HCT116 (cell line): Measurements from ENCODE around the gene GATAD1. TPM values are rescaled to one million over a fixed set of nuclear protein-coding genes. Genes with fewer than 3 reads are reported as not detected.

Experiments
- ATAC-seq: fragments of 200-7000 bp; cut with Tn5 transposase; 2 replicates; pipeline ENCODE4 v1.9.1; 2020; ENCODE audit warnings: mild to moderate bottlenecking, moderate library complexity
- BruUV-seq: library from RNA; stranded (reverse); fragments of 400-500 nt; replicated peaks from 2 replicates; lab custom pipeline; 2021; lab: Mats Ljungman, UMichigan
- CTCF ChIA-PET: fragments of 300-600 bp; sonication (Branson Sonifier 250); formaldehyde crosslinking; loops from one replicate; lab custom pipeline; 2021; ENCODE audit warnings: antibody characterized with exemption; lab: Charles Lee
- POLR2A ChIA-PET: fragments of 300-600, 350-600 bp; sonication (Branson Sonifier 250); formaldehyde crosslinking; loops from one replicate; lab custom pipeline; 2021; ENCODE audit warnings: antibody characterized with exemption; lab: Charles Lee
- RAD21 ChIA-PET, 2 experiments: fragments of 300-600 bp; sonication (Branson Sonifier 250); formaldehyde crosslinking; loops; one replicate each; lab custom pipeline; 2023; ENCODE audit warnings: low total read pairs in 2 of 2; ENCODE audit not compliant: uncharacterized antibody in 2 of 2, unreplicated experiment in 2 of 2, low non-redundant PET in 1 of 2; lab: Charles Lee
- DNase-seq: peaks from one replicate; pipeline ENCODE4 v3.0.0-alpha.2; 2010; ENCODE audit warnings: low read depth, low spot score
- H2AFZ ChIP-seq: fragments of 200-600 bp; shearing (Covaris generic), sonication (generic); 2 replicates; pipeline ENCODE4 v1.6.1; 2017; ENCODE audit warnings: low read depth, mixed run types, mixed read lengths, antibody characterized with exemption, low read length; ENCODE audit not compliant: poor library complexity, severe bottlenecking
- H3K27ac ChIP-seq: 2 replicates; pipeline ENCODE4 v1.5.1; 2012; ENCODE audit warnings: low read depth, low read length
- H3K27me3 ChIP-seq: fragments of 200-600 bp; sonication (generic); 2 replicates; pipeline ENCODE4 v1.6.1; 2016; ENCODE audit warnings: mixed run types, low read length, mixed read lengths; ENCODE audit not compliant: insufficient read depth
- H3K36me3 ChIP-seq, 2 experiments: fragments of 200-500 bp in 1 of 2; fragments of 200-600 bp in 1 of 2; sonication (Bioruptor generic) in 1 of 2; sonication (generic) in 1 of 2; 2 replicates each; pipeline versions ENCODE4 v1.5.1 to v1.6.1; 2014 to 2016; ENCODE audit warnings: low read length in 2 of 2, inconsistent platforms in 1 of 2, mixed read lengths in 1 of 2, mixed run types in 1 of 2; ENCODE audit not compliant: insufficient read depth in 2 of 2, control insufficient read depth in 1 of 2
- H3K4me1 ChIP-seq, 2 experiments: fragments of 200-600 bp in 1 of 2; sonication (generic) in 1 of 2; 2 replicates each; pipeline versions ENCODE4 v1.5.1 to v1.6.1; 2012 to 2017; ENCODE audit warnings: low read length in 2 of 2, inconsistent platforms in 1 of 2, mild to moderate bottlenecking in 1 of 2, mixed read lengths in 1 of 2, mixed run types in 1 of 2, moderate library complexity in 1 of 2; ENCODE audit not compliant: insufficient read depth in 2 of 2, control insufficient read depth in 1 of 2
- H3K4me2 ChIP-seq: fragments of 200-600 bp; sonication (generic); 2 replicates; pipeline ENCODE4 v1.6.1; 2017; ENCODE audit warnings: mixed run types, low read length, mixed read lengths
- H3K4me3 ChIP-seq, 2 experiments: fragments of 200-600 bp in 1 of 2; sonication (generic) in 1 of 2; replicated peaks in 1 of 2; 2 replicates each; pipeline ENCODE4 v1.5.1; 2011 to 2016; ENCODE audit warnings: low read length in 2 of 2, control low read depth in 1 of 2, low read depth in 1 of 2, mild to moderate bottlenecking in 1 of 2, mixed read lengths in 1 of 2, mixed run types in 1 of 2
- H3K79me2 ChIP-seq: fragments of 200-600 bp; sonication (generic); 2 replicates; pipeline ENCODE4 v1.6.1; 2017; ENCODE audit warnings: mild to moderate bottlenecking, mixed run types, low read length, moderate library complexity, mixed read lengths; ENCODE audit not compliant: insufficient read depth
- H3K9ac ChIP-seq: fragments of 200-600 bp; sonication (generic); 2 replicates; pipeline ENCODE4 v1.6.1; 2016; ENCODE audit warnings: low read length, mixed read lengths
- H3K9me2 ChIP-seq: fragments of 200-600 bp; sonication (generic), shearing (Covaris generic); 2 replicates; pipeline ENCODE4 v1.6.1; 2017; ENCODE audit warnings: mixed run types, mild to moderate bottlenecking, moderate library complexity; ENCODE audit not compliant: insufficient read depth
- H3K9me3 ChIP-seq, 2 experiments: fragments of 200-500 bp in 1 of 2; fragments of 200-600 bp in 1 of 2; sonication (Bioruptor generic) in 1 of 2; sonication (generic) in 1 of 2; 2 replicates each; pipeline ENCODE4 v1.6.1; 2014 to 2017; ENCODE audit warnings: low read length in 2 of 2, mixed read lengths in 2 of 2, inconsistent platforms in 1 of 2, low read depth in 1 of 2, mild to moderate bottlenecking in 1 of 2, mixed run types in 1 of 2, moderate library complexity in 1 of 2; ENCODE audit not compliant: control insufficient read depth in 1 of 2, insufficient read depth in 1 of 2
- H4K20me1 ChIP-seq: fragments of 200-600 bp; sonication (generic), shearing (Covaris generic); 2 replicates; pipeline ENCODE4 v1.6.1; 2017; ENCODE audit warnings: mixed run types, mild to moderate bottlenecking, moderate library complexity; ENCODE audit not compliant: insufficient read depth
- ATF3 ChIP-seq: IDR thresholded peaks from 2 replicates; pipeline ENCODE4 v1.6.1; 2012
- CTCF ChIP-seq, 3 experiments: fragments of 200-600 bp in 1 of 3; sonication (generic) in 1 of 3; IDR thresholded peaks in 2 of 3; conservative IDR thresholded peaks in 1 of 3; 2 replicates each; pipeline ENCODE4 v1.5.1; 2012 to 2017; ENCODE audit warnings: low read depth in 2 of 3, low read length in 2 of 3, antibody characterized with exemption in 1 of 3, borderline replicate concordance in 1 of 3, control low read depth in 1 of 3, mild to moderate bottlenecking in 1 of 3, mixed read lengths in 1 of 3, mixed run types in 1 of 3, moderate library complexity in 1 of 3; ENCODE audit not compliant: insufficient read depth in 1 of 3
- EZH2 ChIP-seq: fragments of 200-600 bp; sonication (generic); IDR thresholded peaks from 2 replicates; pipeline ENCODE4 v1.6.1; 2017; ENCODE audit warnings: antibody characterized with exemption, mixed run types
- RAD21 ChIP-seq: IDR thresholded peaks from 2 replicates; pipeline ENCODE4 v1.6.1; 2012; ENCODE audit warnings: low read depth, mild to moderate bottlenecking
- SP1 ChIP-seq: IDR thresholded peaks from 2 replicates; pipeline ENCODE4 v1.6.1; 2012; ENCODE audit warnings: low read depth
- YY1 ChIP-seq: IDR thresholded peaks from 2 replicates; pipeline ENCODE4 v1.6.1; 2011; ENCODE audit warnings: low read length, low read depth, moderate library complexity, mild to moderate bottlenecking; ENCODE audit not compliant: insufficient replicate concordance; ENCODE audit errors: extremely low read depth
- intact Hi-C: fragments of 100-400 bp; cut with micrococcal nuclease; formaldehyde crosslinking; loops from 2 replicates; pipeline ENCODE4 v1.10.0; 2022
- total RNA-seq: library from RNA; stranded (reverse); gene quantifications from one replicate; pipeline ENCODE4 v1.2.1, GENCODE V29; 2021; ENCODE audit not compliant: unreplicated experiment

The GATAD1 gene
- total RNA-seq, 1 experiment from 2014 or later: 23.9 TPM

DNA sequence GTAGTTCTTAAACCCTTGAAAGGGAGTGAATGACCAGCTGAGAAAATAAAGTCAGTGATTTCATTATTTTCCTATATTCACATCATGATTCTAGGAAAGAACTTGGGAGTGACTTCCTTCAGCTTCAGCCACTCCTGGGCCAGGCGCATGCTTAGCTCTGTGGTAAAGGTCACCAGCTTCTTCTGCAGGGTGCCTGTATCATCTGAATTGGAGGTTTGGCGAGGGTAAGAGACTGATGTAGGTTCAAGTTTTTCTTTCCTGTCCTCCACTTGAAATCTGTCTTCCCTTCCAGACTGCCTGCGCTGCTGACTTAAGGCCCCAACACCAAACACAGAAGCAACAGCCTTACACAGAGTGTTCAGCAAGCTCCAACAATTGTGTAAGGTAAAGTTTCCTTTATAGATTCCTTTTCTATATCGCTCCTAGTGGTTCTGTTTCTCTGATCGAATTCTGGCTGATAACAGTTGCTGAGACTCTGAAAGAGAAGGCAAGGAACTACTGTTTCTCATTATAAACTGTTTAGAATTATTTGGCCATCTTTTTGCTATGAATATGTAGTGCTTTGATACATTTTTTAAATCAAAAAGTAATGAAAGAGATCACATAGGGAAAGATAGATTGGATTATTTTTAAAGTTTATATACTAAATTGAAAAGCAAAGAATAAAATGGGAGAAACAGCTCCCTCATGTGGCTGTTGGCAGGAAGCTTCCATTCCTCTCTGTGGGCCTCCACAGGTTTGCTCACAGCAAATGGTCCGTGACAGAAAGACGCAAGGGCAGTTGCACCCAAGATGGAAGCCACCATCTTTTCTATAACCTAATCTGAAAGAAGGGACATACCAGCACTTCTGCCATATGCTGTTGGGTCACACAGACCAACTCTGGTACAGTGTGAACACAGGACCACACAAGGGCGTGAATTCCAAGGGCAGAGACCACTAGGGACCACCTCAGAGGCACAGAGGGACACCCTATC is 14.0 kb downstream of the GATAD1 start:
- Histone ChIP-seq H3K9me2 (no peaks in the 10 kb centered on the region), H3K27ac (no peak overlapping the region), H3K36me3 (peaks cover 4 to 5% of the 10 kb centered on the region in 2 experiments; a peak in 3 of 4 replicates), H3K27me3 (no peaks in the 10 kb centered on the region), H3K9me3 (no peaks in the 10 kb centered on the region), H4K20me1 (no peaks in the 10 kb centered on the region), H3K4me2 (peak overlapping the region; percentile 32; the same call in 1 of the 2 replicates), H3K4me3 (no peak overlapping the region), H3K4me1 (no peaks in the 10 kb centered on the region), H2AFZ (peak overlapping the region; percentile 69), H3K9ac (no peak overlapping the region), H3K79me2 (no peaks in the 10 kb centered on the region)
- DNase-seq (peak; percentile 41), ATAC-seq (peak; percentile 94)
- peak; percentile 69 for TF ChIP-seq RAD21
- peak; percentile 71 to 84 (median 78); a peak in 5 of 6 replicates for TF ChIP-seq CTCF (IDR thresholded peaks at IDR 0.05 in 2 of 3, conservative IDR thresholded peaks at IDR 0.05 in 1 of 3; ENCODE audit: borderline replicate concordance in 1 of 3, insufficient read depth in 1 of 3, low read depth in 2 of 3, low read length in 2 of 3)
- peak; percentile 63 for TF ChIP-seq YY1
- TF ChIP-seq EZH2: no peak
- TF ChIP-seq ATF3: no peak
- no peak for TF ChIP-seq SP1
- ChIA-PET POLR2A (no interaction called here), CTCF (interaction anchor here (0.7 to 2.2 kb wide), 10 partner anchors 14 to 630 kb away, joined by 3 to 24 read pairs (median 3); partner anchors contain the start of gene GATAD1), RAD21 (no interaction called here)
- BruUV-seq: no TSS peak
- intact Hi-C loops: loop anchor here (1.0 kb wide), 1 partner anchor 594 kb away; no protein-coding TSS in a partner anchor
